HK-2 (cell line): Measurements from ENCODE around the gene CIROP.

ENCODE experiments used
- DNase-seq: peaks from one replicate; pipeline ENCODE4 v3.0.0-alpha.2; 2018; ENCODE audit not compliant: unreplicated experiment

Gene CIROP

GRCh38 chr14:23093991-23094665 lies 10.7 kb downstream of the CIROP start:
- DNase-seq: no peak

DNA sequence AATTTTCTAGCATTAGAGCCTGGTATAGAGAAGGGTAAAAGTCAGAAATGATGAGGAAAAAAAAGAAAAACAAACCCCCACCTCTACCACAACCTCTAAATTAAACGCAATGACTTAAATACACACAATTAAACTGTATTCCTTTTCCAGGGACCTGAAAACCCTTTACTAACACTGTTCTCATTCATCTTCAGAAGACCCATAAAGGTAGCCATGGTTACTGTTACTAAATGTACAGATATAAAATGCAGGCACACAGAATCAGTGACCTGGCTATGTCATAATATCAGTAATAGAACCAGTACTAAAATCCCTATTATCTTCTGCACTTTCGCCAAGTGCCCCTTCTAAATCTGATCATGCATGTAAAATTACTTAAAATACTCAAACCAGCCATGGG lies 11.3 kb downstream of the CIROP start:
- no peak for DNase-seq

GRCh38 chr14:23093104-23093503 lies 11.7 kb downstream of the CIROP start:
- DNase-seq: no peak

DNA sequence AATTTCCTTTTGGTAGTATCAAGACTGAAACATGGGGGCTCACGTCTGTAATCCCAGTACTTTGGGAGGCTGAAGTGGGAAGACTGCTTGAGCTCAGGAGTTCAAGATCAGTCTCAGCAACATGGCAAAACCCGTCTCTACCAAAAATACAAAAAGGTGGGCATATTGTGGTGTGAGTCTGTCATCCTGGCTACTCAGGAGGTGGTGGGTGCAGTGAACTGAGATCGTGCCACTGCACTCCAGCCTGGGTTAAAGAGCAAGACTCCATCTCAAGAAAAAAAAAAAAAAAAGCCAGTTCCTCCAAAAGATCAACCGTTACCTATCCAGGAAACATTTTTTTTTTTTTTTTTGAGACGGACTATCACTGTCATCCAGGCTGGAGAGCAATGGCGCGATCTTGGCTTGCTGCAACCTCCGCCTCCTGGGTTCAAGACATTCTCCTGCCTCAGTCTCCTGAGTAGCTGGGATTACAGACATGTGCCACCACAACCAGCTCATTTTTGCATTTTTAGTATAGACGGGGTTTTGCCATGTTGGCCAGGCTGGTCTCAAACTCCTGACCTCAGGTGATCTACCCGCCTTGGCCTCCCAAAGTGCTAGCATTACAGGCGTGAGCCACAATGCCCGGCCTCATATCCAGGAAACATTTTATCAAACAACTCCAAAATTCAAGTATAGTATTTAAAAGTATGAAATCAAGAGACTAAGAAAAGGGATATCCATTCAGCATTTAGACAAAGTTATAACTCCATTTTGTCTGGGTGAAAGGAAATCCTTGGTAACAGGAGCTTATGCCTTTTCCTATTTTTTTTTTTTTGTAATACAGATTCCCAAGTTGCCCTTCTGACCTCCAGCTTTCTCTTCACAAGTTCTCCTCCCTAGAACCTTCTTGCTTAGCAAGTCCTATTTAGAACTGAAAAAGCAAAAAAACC lies 13.2 kb downstream of the CIROP start:
- DNase-seq: no peak

GRCh38 chr14:23090254-23090636 lies 14.5 kb downstream of the CIROP start:
- no peak for DNase-seq

GRCh38 chr14:23089498-23090253 lies 15.1 kb downstream of the CIROP start:
- DNase-seq: no peak

- no peak for DNase-seq
Observed at GRCh38 chr14:23086565-23086964, 18.2 kb downstream of the CIROP start.

- DNase-seq: no peak
Observed at GRCh38 chr14:23085458-23085857, 19.3 kb downstream of the CIROP start.

DNA sequence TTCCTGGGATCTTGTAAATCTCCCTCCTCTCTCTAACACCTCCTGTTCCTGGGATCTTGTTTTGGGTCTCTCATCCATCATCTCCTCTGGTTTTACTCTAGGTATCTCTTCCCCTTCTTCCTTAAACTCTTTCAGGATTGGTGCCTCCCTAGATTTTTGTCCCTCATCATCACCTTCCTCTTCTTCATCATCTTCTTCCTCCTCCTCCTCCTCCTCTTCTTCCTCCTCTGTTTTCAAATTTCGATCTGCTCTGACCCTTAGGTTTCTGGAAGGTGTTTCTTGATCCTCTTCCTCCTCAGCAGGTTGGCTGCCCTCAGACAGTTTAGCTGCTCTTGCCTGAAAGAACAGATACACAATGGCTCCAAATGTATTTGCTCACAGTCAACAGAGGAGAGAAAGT lies 24.3 kb downstream of the CIROP start:
- DNase-seq: no peak

- DNase-seq: no peak
Observed at GRCh38 chr14:23079716-23080115, 25.1 kb downstream of the CIROP start.

DNA sequence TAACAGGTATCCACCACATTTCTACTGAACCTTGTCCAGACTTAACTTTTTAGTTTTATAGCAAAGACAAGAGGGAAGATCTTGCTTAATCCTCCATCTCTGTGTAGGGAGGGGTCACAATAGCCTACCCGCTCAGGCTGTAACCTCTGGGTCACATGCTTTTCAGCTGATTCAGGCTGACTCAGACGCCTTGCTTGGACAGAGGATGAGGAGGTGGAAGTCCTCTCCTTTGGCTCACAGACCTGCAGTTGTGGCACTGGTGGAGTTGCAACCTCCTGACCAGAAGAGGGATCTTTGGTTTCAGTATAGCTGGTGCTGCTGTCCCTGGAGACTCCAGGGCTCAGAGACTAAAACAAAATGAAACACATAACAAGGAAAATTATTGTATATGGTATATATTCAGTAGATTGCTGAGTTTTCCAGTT lies 26.1 kb downstream of the CIROP start:
- DNase-seq: peak; percentile 75

GRCh38 chr14:23077962-23078361 lies 26.8 kb downstream of the CIROP start:
- DNase-seq: no peak

DNA sequence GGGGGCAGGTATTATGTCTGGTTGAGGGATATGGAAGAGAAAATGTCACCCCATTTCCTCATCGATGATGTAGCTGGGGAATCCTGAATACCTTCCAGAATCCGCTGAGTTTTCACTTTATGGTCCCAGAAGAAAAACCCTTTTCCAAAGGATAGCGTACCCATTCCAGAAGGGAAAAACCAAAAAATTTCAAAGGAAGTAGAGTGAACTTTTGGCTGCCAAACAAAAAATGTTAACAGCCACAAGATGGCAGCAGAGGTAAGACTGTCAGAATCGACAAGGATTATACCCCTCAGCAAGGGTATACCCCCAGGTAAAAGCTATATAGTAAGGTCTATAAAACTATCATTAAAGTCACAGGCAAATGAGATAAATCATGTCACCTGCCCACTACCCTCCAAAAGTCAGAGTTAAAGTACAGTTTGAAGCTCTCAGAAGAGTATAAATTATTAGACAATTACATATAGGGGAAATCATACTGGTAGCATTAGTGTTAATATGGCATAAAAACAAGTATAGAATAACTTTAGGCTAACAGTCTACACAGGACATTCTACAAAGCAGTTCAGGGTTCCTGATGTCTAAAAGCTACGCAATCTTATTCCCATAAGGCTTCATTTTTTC lies 27.9 kb downstream of the CIROP start:
- DNase-seq: no peak

DNA sequence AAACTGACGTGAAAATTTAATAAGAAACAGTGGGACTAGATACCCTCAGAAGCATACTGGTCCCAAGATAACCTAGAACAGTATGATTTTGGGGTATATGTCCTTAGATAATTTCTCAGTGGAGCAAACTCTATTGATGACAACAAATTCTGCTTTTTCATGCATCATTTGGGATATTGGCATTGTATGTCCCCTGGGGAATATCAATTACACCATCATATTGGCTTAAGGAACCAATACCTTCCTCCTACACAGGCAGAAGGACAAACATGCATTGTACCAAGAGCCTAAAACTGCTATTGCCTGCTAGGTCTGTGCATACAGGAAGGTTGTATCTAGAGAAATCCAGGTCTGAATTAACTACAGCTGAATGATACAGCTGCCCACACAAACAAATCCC lies 29.9 kb downstream of the CIROP start:
- DNase-seq: no peak

DNA sequence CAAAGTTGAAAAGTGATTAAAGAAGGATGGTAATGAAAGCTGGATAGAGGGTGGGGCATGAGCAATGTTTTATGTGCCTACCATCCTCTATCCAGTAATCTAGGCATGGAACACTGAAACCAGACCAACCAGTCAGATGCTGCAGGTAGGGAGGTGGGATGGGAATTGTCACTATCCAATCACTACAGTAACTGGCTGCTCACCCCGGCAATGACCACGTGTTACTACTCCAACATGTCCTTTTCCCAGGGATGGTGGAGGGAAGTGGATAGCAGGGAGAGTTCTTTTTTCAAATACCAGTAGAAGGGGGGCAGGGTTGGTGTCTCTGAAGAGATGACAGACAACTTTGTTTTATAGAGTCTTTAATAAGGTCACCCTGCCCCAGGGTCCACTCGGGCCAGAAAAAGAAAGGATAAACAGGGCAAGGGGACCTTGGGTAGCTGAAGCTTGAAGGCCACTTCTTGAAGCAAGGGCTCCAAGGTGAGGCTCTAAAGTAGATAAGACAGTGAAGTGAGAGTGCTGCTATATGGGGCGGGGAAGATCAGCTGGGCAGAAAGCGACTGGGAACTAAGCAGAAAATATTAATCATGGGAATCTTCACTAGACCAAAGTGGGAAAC lies 32.8 kb downstream of the CIROP start:
- no peak for DNase-seq

- DNase-seq: peak; percentile 81
Observed at GRCh38 chr14:23071244-23071920, 33.4 kb downstream of the CIROP start.

GRCh38 chr14:23070262-23071129 lies 34.3 kb downstream of the CIROP start:
- no peak for DNase-seq

GRCh38 chr14:23069413-23069806 lies 35.4 kb downstream of the CIROP start:
- DNase-seq: no peak

DNA sequence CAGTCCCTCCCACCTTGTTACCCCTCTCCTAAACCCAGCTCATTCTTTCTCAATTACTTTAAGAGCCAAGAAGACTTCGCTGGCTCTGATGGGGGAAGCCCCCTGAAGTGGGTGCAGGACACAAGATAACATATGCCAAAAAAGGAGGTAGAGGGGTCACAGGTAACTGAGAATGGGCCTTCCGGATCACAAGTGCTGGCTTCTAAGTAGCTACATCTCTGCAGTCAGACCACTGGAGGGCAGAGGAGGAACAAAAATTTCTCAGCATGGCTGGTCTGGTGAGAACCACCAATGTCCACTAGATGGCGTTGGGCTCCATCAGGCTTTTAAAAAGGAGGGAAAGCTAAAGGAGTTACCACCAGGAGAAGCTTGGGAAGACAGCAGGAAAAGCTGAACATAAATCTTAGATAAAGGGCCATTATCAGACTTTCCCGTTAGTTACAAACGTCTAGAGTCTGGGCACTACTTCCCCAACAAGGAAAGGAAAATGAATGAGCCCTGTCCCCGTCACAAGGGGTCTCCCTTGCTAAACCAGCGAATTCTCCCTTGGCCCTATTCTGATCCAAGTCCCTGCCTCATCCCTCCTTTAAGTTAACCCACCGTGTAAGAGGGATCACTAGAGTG lies 35.9 kb downstream of the CIROP start:
- DNase-seq: peak; percentile 83
